ENCODE measurements around the gene AIDA. TPM values are rescaled to one million over a fixed set of nuclear protein-coding genes. Genes with fewer than 3 reads are reported as not detected.
A peak's percentile ranks its signal among the peaks of the same experiment; 100 is the strongest.
"Not testable (repeated sequence)": the region's sequence is repeated elsewhere in the genome, so short reads cannot be mapped to it uniquely, and the experiment has no call there.

Gene AIDA
- polyA plus RNA-seq, 2 of the 4 experiments (the other 2 are of a cell fraction): 50.3 to 90.1 TPM

- DNase-seq (ENCODE audit: low read depth in 1 of 2, low spot score in 1 of 2) (no peak), ATAC-seq (no peak), FAIRE-seq (no peak)
- no peak overlapping the region for H3K27ac ChIP-seq
- no peak for TF ChIP-seq KDM1A (IDR thresholded peaks at IDR 0.05; ENCODE audit: low read depth)
- TF ChIP-seq CEBPB (IDR thresholded peaks at IDR 0.05): no peak
- TF ChIP-seq BCL3 (IDR thresholded peaks at IDR 0.05): no peak
- TF ChIP-seq PBX3 (IDR thresholded peaks at IDR 0.05): no peak
- TF ChIP-seq SMC3 (IDR thresholded peaks at IDR 0.05): no peak
- no peak for TF ChIP-seq HEYL (CRISPR knock-in tag; IDR thresholded peaks at IDR 0.05)
- TF ChIP-seq HES2 (IDR thresholded peaks at IDR 0.05): no peak
- TF ChIP-seq SREBF2 (IDR thresholded peaks at IDR 0.05): no peak
- no peak for TF ChIP-seq NPAS2 (CRISPR knock-in tag; IDR thresholded peaks at IDR 0.05; ENCODE audit: borderline replicate concordance)
- no peak for TF ChIP-seq CBX8 (IDR thresholded peaks at IDR 0.05)
- no peak for TF ChIP-seq CBX2 (IDR thresholded peaks at IDR 0.05; ENCODE audit: borderline replicate concordance, low read depth)
- TF ChIP-seq HOXB5 (CRISPR knock-in tag; IDR thresholded peaks at IDR 0.05): no peak
- WGBS (ENCODE audit: missing lambda C conversion rate): 76% methylated on average over 1 of the region's 1 CpG
- no peaks in the 10 kb centered on the region for H3K9me3 ChIP-seq
- no peak overlapping the region for H3K4me2 ChIP-seq
- POLR2A ChIA-PET: interaction anchor here (0.6 kb wide), 1 partner anchor 14 kb away, joined by 3 read pairs; no protein-coding TSS in a partner anchor
- CTCF ChIA-PET: interaction anchor here (0.7 to 2.0 kb wide), 4 partner anchors 8 to 332 kb away, joined by 3 to 10 read pairs (median 6); no protein-coding TSS in a partner anchor
- no peak overlapping the region for H3K4me3 ChIP-seq
- H3K4me1 ChIP-seq: peaks cover 6% of the 10 kb centered on the region; the same call in 1 of the 3 replicates
Measured at GRCh38 chr1:222750651-222751050, 38.4 kb upstream of the AIDA start.

GRCh38 chr1:222749927-222750326, 37.6 kb upstream of the AIDA start:
- Histone ChIP-seq H3K4me3 (no peak overlapping the region), H3K4me2 (no peak overlapping the region), H3K4me1 (peaks cover 6% of the 10 kb centered on the region; the same call in 1 of the 3 replicates), H3K27ac (no peak overlapping the region), H3K9me3 (no peaks in the 10 kb centered on the region)
- POLR2A ChIA-PET: no interaction called here
- CTCF ChIA-PET: interaction anchor here (1.2 to 2.0 kb wide), 3 partner anchors 11 to 340 kb away, joined by 3 to 10 read pairs (median 7); no protein-coding TSS in a partner anchor
- peak in 1 of 2 experiments; percentile 19 for DNase-seq (ENCODE audit: low read depth in 1 of 2, low spot score in 1 of 2)
- no peak for FAIRE-seq
- no peak for TF ChIP-seq NR3C1 (IDR thresholded peaks at IDR 0.05)
- no peak for TF ChIP-seq MAFK (IDR thresholded peaks at IDR 0.05; ENCODE audit: partially characterized antibody)
- no peak for TF ChIP-seq PBX3 (IDR thresholded peaks at IDR 0.05)
- TF ChIP-seq KDM5A (IDR thresholded peaks at IDR 0.05): no peak
- TF ChIP-seq ATOH8 (CRISPR knock-in tag; IDR thresholded peaks at IDR 0.05; ENCODE audit: low read depth): no peak
- TF ChIP-seq ZSCAN20 (CRISPR knock-in tag; IDR thresholded peaks at IDR 0.05): no peak
- no peak for TF ChIP-seq HOXA7 (CRISPR knock-in tag; IDR thresholded peaks at IDR 0.05)
- TF ChIP-seq HOXB13 (CRISPR knock-in tag; IDR thresholded peaks at IDR 0.05; ENCODE audit: low read depth): no peak
- no peak for TF ChIP-seq EHF (CRISPR knock-in tag; IDR thresholded peaks at IDR 0.05)
- TF ChIP-seq RARB (CRISPR knock-in tag; IDR thresholded peaks at IDR 0.05): no peak
- no peak for TF ChIP-seq HEYL (CRISPR knock-in tag; IDR thresholded peaks at IDR 0.05)
- no peak for TF ChIP-seq PHF8 (IDR thresholded peaks at IDR 0.05; ENCODE audit: borderline replicate concordance, low read depth)
- TF ChIP-seq RFX5 (IDR thresholded peaks at IDR 0.05): no peak
- no peak for TF ChIP-seq USF2 (IDR thresholded peaks at IDR 0.05)
- no peak for TF ChIP-seq TFCP2L1 (CRISPR knock-in tag; IDR thresholded peaks at IDR 0.05)
- TF ChIP-seq RCOR1 (IDR thresholded peaks at IDR 0.05; ENCODE audit: low read depth, low read length): no peak
- no peak for TF ChIP-seq NPAS2 (CRISPR knock-in tag; IDR thresholded peaks at IDR 0.05; ENCODE audit: borderline replicate concordance)
- no peak for TF ChIP-seq POLR2AphosphoS2 (conservative IDR thresholded peaks at IDR 0.05; ENCODE audit: low read length)
- ATAC-seq: no peak

- H3K4me3 ChIP-seq; DNase-seq (ENCODE audit: low read depth in 1 of 2, low spot score in 1 of 2); H3K4me1 ChIP-seq; ATAC-seq; H3K4me2 ChIP-seq; POLR2A ChIA-PET; H3K9me3 ChIP-seq; H3K27ac ChIP-seq; FAIRE-seq: not testable (repeated sequence)
- CTCF ChIA-PET: interaction anchor here (0.6 to 3.4 kb wide), 5 partner anchors 12 to 382 kb away, joined by 3 to 20 read pairs (median 4); no protein-coding TSS in a partner anchor
- WGBS (ENCODE audit: missing lambda C conversion rate): 84% methylated on average over 5 of the region's 5 CpGs
Measured at GRCh38 chr1:222741630-222742457, 29.6 kb upstream of the AIDA start.

Measured in A549 (cell line).